Measurements from ENCODE around the gene KLHL33.

KLHL33 gene, protein sequence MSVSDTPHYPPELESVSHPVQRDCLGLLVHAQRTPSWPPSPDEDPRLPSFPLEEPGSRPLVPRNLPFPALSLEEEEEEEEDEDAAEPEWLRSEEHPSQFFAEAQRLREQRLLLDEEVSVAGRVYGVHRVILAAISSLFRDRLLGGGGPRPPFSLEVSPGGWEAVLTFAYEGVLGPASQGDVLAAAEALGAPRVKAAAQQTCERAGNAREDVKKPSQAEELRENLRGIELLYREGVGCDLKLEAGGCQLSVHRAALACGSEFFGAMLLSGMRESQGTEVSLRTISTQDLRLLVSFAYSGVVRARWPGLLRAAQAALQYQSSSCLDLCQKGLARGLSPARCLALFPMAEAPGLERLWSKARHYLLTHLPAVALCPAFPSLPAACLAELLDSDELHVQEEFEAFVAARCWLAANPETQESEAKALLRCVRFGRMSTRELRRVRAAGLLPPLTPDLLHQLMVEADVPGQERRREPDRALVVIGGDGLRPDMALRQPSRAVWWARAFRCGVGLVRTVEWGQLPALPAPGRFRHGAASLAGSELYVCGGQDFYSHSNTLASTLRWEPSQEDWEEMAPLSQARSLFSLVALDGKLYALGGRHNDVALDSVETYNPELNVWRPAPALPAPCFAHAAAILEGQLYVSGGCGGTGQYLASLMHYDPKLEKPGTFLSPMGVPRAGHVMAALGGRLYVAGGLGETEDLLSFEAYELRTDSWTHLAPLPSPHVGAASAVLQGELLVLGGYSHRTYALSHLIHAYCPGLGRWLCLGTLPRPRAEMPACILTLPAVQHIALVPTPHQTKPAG

DNA sequence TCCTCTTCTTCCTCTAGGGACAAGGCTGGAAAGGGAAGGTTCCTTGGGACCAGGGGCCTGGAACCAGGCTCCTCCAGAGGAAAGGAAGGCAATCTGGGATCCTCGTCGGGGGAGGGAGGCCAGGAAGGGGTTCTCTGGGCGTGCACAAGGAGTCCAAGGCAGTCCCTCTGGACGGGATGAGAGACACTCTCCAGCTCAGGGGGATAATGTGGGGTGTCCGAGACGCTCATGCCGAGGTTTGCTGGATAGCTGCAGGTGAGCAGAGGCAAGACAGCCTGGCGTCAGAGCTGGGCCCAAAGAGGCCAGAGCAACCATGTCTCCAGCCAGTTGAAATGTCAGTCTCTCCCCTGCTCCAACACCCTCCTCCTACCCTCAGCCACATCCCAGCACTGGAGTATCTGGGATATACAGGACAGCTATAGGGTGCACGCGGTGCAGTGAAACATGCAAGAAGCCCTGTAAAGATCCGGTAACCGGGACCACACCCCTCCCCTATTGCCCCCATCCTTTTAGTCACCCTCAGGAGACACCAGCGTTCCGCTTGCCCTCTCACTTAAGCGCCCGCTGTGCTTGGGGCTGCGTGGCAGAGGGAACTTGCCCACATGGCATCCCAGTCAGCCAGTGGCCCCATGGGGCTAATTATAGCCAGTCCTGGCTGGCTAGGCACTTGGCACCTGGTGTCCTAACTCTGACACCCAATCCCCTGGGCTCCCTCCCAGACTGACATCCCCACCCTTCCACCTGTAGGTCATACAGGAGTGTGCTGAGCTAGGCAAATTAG lies at the start of gene KLHL33:
Gene KLHL33, minus strand, starts transcription at position 585 of the 781 bp plus-strand sequence. Its CDS starts 355 bp downstream, at position 230.
- no peak for DNase-seq (ENCODE audit: low read depth)
- TF ChIP-seq, protein P1, sequence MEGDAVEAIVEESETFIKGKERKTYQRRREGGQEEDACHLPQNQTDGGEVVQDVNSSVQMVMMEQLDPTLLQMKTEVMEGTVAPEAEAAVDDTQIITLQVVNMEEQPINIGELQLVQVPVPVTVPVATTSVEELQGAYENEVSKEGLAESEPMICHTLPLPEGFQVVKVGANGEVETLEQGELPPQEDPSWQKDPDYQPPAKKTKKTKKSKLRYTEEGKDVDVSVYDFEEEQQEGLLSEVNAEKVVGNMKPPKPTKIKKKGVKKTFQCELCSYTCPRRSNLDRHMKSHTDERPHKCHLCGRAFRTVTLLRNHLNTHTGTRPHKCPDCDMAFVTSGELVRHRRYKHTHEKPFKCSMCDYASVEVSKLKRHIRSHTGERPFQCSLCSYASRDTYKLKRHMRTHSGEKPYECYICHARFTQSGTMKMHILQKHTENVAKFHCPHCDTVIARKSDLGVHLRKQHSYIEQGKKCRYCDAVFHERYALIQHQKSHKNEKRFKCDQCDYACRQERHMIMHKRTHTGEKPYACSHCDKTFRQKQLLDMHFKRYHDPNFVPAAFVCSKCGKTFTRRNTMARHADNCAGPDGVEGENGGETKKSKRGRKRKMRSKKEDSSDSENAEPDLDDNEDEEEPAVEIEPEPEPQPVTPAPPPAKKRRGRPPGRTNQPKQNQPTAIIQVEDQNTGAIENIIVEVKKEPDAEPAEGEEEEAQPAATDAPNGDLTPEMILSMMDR (conservative IDR thresholded peaks at IDR 0.05; ENCODE audit: low read length), result no peak
- peak within 1 kb of the TSS; percentile 12; the same call in 1 of the 2 replicates for H3K4me3 ChIP-seq (ENCODE audit: low read length)

DNA sequence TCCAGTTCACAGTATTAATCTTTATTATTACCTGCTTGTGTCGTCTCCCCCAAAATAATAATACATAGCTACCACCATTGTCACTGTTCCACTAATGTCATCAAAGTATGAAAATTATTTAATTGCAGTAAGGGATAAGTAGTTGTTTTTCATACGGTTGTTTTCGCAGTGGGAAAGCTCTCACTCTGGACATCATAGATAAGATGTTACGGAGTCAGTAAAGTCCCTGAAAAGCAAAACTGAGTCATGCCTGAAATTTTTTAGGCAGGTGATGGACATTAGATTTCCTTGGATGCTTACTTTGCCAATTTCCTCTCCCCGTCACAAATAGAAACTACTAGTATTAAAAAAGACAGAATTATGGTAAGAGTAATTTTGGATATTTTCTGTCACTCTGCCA lies 46.4 kb upstream of the KLHL33 start:
- no peak for DNase-seq (ENCODE audit: low read depth)
- H3K4me3 ChIP-seq (ENCODE audit: low read length), result no peak overlapping the region
- TF ChIP-seq, protein P1 (conservative IDR thresholded peaks at IDR 0.05; ENCODE audit: low read length), result no peak

DNA sequence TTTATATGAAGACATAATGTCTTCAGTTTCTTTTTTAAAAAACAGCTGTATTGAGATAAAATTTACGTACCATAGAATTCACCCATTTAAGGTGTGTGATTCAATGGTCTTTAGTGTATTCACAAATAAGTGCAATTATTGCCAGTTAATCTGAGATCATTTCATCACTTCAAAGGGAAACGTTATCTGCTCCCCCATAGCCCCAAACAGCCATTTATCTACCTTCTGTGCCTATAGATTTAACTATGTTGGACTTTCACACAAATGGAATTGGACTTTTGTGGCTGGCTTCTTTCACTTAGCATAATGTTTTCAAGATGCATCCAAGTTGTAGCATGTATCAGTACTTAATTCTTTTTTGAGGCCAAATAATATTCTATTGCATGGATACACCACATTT lies 42.9 kb upstream of the KLHL33 start:
- DNase-seq (ENCODE audit: low read depth), result no peak
- TF ChIP-seq, protein P1 (conservative IDR thresholded peaks at IDR 0.05; ENCODE audit: low read length), result no peak
- no peak overlapping the region for H3K4me3 ChIP-seq (ENCODE audit: low read length)

DNA sequence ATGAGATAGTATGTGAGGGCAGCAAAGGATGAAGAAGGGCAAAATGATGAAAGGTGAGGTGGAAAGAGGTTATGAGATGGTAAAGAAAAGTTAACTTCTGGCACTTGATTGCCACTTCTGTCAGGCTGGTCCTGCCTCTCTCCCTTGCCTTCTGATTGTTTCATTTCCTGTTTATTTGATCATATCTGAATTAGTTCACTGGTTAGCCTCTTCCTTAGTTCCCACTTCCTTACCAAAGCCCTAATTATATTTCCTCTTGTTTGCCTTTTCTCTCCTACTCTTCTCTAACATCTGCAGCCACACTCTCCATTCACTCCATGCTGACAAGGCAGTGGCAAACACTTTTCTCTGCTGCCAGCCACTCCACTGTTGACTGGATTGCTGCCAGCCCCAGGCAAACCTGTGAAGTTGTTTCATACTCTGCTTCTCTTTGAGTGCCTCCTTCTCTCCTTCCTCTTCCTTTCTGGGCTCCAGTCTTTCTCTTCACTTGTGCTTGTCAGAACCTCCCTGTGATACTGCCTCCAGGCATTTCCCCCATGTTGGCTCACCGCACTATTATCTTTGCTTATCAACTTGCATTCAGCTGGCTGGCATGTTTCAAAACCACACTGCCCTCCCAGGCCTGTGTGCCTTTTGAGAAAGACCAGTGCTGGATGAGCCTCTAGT lies 41.4 kb upstream of the KLHL33 start:
- DNase-seq (ENCODE audit: low read depth), result no peak
- TF ChIP-seq, protein P1 (conservative IDR thresholded peaks at IDR 0.05; ENCODE audit: low read length), result no peak
- no peak overlapping the region for H3K4me3 ChIP-seq (ENCODE audit: low read length)

DNA sequence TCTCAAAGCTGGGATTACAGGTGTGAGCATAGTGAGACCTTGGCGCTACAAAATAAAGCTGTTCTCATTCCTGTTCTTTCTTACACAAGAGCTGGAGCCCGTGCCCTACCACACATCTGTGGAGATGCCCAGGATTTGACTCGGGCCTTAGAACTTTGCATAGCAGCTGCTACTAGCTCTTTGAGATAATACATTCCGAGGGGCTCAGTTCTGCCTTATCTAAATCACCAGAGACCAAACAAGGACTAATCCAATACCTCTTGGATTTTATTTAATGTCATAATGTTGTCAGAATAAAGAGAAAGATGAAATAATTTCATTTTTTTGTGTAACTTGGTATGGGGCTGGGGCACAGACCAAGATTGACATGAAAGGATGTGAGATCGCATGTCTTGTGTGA lies 40.8 kb upstream of the KLHL33 start:
- DNase-seq (ENCODE audit: low read depth), result no peak
- H3K4me3 ChIP-seq (ENCODE audit: low read length), result no peak overlapping the region
- TF ChIP-seq, protein P1 (conservative IDR thresholded peaks at IDR 0.05; ENCODE audit: low read length), result no peak

DNA sequence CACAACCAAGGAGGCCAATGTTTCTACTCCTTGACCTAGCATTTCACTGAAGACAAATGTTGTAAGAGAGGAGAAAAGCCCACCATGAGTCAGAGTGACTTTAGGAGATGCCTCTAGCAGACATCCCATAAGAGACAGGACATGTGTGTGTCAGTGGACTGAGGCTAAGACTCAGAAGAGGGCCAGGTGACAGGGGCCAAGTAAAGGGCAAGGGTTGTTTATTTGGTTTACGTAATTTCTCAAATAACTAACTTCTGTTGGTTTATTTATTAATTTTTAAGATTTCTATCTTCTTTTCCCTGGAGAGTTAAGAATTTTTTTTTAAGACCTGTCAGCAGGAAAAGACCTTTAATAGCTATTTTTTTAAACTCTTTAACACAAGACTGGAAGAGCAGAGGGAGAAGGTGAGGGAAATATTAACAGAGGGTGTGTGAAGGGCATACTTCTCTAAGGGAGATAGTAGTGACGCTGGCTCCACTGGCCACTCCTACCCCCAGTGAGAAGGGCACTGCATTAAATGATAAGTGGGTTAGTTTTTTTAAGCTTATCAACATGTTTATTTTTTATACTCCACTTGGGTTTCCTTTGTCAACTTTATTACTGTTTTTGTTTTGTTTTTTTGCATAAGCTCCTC lies 36.7 kb upstream of the KLHL33 start:
- TF ChIP-seq, protein P1 (conservative IDR thresholded peaks at IDR 0.05; ENCODE audit: low read length), result no peak
- H3K4me3 ChIP-seq (ENCODE audit: low read length), result no peak overlapping the region
- no peak for DNase-seq (ENCODE audit: low read depth)

Measured in AG10803 (cell line).